Measurements from ENCODE around the gene GPR35. TPM values are rescaled to one million over a fixed set of nuclear protein-coding genes. Genes with fewer than 3 reads are reported as not detected.

The GPR35 gene
- total and polyA plus RNA-seq, 2 donors (not counting 3 experiments of a cell fraction or from before 2014, with no cell fraction given) = 0.18 to 0.33 TPM

DNA sequence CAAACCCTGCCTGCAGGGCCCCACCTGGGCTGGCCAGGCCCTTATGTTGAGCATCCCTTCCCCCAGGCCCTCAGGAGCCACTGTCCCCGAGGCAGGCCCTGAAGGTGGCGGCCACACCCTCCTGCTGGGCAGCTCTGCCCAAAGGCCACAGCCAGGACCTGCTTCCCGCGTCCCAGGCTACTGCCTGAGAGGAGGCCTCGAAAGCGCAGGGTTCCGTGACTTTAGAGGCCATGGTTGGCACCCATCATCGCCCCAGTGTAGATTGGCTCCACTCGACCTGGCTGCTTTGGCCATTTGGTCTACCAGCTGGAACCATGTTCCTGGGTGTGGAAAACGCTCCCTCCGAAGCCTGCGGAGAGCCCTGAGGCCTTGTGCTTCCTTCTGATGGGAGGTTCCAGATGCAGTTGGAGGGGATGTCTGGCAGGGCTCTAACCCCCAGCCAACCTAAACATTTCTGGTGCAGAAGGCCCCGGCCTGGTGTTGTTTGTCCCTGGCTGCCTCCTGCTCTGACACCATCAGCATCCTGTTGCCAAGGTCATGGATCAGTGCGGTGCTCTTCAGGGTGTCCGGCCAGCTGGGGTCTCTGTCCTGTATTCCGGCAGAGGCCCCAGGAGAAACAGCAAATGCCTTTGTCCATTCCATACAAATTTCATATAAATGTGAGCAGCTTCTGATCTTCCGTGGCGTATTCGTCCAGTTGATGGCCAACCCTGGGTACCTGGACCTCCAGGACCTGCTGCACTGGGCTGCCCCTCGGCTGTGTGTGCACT lies 24.0 kb upstream of the GPR35 start:
- CTCF ChIA-PET = no interaction called here
- dilution Hi-C loops (cut with MboI; ENCODE audit: extremely low pct_ligation_motif_present, low sequenced_read_pairs) (no loop called here), intact Hi-C loops (cut with micrococcal nuclease) (loop anchor here (5.0 kb wide), 1 partner anchor 311 kb away; no protein-coding TSS in a partner anchor)
- no peak for FAIRE-seq
- Histone ChIP-seq H3K4me3 (replicated peaks in 1 of 3; ENCODE audit: insufficient read depth in 1 of 3, low read depth in 1 of 3, low read length in 3 of 3) (no peak overlapping the region), H3K4me2 (ENCODE audit: insufficient read depth, low read length) (no peak overlapping the region), H3K9me1 (replicated peaks; ENCODE audit: control insufficient read depth, extremely low read depth, insufficient read depth, low read length) (no peaks in the 10 kb centered on the region), H2AFZ (ENCODE audit: low read depth, low read length) (no peak overlapping the region), H3K4me1 (ENCODE audit: control insufficient read depth, extremely low read depth, insufficient read depth, low read length) (peaks cover 2% of the 10 kb centered on the region), H3K9ac (replicated peaks; ENCODE audit: extremely low read depth, insufficient read depth, low read length) (no peak overlapping the region), H3K79me2 (ENCODE audit: control insufficient read depth, insufficient read depth, low read length) (no peaks in the 10 kb centered on the region), H3K27me3 (ENCODE audit: control insufficient read depth in 2 of 2, insufficient read depth in 2 of 2, low read length in 2 of 2) (no peaks in the 10 kb centered on the region), H3K36me3 (ENCODE audit: control insufficient read depth in 2 of 2, extremely low read depth in 1 of 2, insufficient read depth in 2 of 2, low read length in 2 of 2) (peaks cover 0 to 8% of the 10 kb centered on the region in 2 experiments), H4K20me1 (replicated peaks; ENCODE audit: control insufficient read depth, extremely low read depth, insufficient read depth, low read length) (no peaks in the 10 kb centered on the region), H3K9me3 (replicated peaks; ENCODE audit: control insufficient read depth, insufficient read depth, low read length) (no peaks in the 10 kb centered on the region), H3K27ac (ENCODE audit: insufficient read depth, low read depth, low read length) (no peak overlapping the region)
- no TSS peak for BruUV-seq (replicated peaks)
- POLR2A ChIA-PET = no interaction called here
- TF ChIP-seq, protein P1, sequence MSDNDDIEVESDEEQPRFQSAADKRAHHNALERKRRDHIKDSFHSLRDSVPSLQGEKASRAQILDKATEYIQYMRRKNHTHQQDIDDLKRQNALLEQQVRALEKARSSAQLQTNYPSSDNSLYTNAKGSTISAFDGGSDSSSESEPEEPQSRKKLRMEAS (IDR thresholded peaks at IDR 0.05; ENCODE audit: insufficient read depth, insufficient read length) = no peak
- TF ChIP-seq POLR2A (IDR thresholded peaks at IDR 0.05; ENCODE audit: low read depth, low read length) (no peak), JUN (IDR thresholded peaks at IDR 0.05; ENCODE audit: borderline replicate concordance, insufficient read depth, insufficient read length, low read depth) (no peak), EZH2 (IDR thresholded peaks at IDR 0.05; ENCODE audit: borderline replicate concordance, low read depth, low read length, severe bottlenecking) (no peak), MYC (IDR thresholded peaks at IDR 0.05; ENCODE audit: low read depth, low read length) (no peak), FOS (IDR thresholded peaks at IDR 0.05; ENCODE audit: borderline replicate concordance, insufficient read depth, low read length) (no peak), GATA2 (IDR thresholded peaks at IDR 0.05; ENCODE audit: insufficient read depth, insufficient read length, low read depth, low read length) (no peak), POLR2AphosphoS5 (IDR thresholded peaks at IDR 0.05; ENCODE audit: insufficient read depth, low read depth, low read length) (no peak)
- TF ChIP-seq, protein P2, sequence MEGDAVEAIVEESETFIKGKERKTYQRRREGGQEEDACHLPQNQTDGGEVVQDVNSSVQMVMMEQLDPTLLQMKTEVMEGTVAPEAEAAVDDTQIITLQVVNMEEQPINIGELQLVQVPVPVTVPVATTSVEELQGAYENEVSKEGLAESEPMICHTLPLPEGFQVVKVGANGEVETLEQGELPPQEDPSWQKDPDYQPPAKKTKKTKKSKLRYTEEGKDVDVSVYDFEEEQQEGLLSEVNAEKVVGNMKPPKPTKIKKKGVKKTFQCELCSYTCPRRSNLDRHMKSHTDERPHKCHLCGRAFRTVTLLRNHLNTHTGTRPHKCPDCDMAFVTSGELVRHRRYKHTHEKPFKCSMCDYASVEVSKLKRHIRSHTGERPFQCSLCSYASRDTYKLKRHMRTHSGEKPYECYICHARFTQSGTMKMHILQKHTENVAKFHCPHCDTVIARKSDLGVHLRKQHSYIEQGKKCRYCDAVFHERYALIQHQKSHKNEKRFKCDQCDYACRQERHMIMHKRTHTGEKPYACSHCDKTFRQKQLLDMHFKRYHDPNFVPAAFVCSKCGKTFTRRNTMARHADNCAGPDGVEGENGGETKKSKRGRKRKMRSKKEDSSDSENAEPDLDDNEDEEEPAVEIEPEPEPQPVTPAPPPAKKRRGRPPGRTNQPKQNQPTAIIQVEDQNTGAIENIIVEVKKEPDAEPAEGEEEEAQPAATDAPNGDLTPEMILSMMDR (IDR thresholded peaks at IDR 0.05; ENCODE audit: extremely low read depth in 1 of 2, insufficient read depth in 1 of 2, low read depth in 1 of 2, low read length in 2 of 2) = no peak
- DNase-seq (ENCODE audit: low read depth, low spot score) = no peak

Data from endothelial cell of umbilical vein (primary cell).